ENCODE results near the gene SPATA31C1.
"Not testable (repeated sequence)": the region's sequence is repeated elsewhere in the genome, so short reads cannot be mapped to it uniquely, and the experiment has no call there.

SPATA31C1 gene

DNA sequence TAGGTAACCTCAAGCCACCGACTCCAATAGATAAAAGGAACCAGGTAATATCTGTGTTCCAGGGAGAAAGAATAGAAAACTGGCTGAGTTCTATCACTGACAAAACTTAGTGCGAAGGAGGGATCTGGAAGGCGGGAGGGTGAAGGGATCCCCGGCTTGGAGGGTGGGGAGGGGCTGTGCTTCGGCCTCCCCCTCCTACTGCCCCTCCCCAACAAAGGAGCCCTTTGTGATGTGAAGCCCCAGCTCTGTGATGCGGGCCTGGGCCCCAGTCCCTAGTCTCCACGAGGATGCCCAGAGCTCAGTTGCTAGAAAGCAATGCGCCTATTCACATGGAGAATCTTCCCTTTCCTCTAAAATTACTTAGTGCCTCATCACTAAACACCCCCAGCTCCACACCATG lies at the start of gene SPATA31C1:
SPATA31C1 (plus strand) TSS at position 301 of the 400 bp plus-strand sequence.
- FAIRE-seq; DNase-seq (ENCODE audit: insufficient read length, low spot score): not testable (repeated sequence)

DNA sequence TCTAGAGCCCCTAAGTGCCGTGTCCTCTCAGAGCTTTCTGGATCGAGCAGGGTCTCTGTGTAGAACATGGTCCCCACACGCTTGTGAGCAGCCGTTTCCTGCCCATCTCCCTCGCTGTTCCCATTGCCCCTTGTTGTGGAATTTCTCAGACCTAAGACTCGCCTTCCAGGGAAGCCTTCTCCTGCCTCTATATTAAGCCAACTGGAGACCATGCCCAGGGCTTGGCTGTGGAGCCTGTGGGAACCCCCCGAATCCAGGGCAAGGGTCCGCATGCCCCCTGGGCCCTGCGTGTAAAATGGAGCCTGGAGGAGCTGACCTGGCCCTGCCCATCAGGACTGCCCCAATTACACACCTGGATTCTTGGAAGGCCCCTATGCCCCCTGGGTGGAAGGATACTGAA lies 49.6 kb upstream of the SPATA31C1 start:
- DNase-seq (ENCODE audit: insufficient read length, low spot score), result no peak
- no peak for FAIRE-seq
- TF ChIP-seq POLR2A (IDR thresholded peaks at IDR 0.05; ENCODE audit: low read depth, low read length), result no peak

GRCh38 chr9:87868635-87869034 lies 49.1 kb upstream of the SPATA31C1 start:
- no peak for TF ChIP-seq POLR2A (IDR thresholded peaks at IDR 0.05; ENCODE audit: low read depth, low read length)
- FAIRE-seq, result no peak
- no peak for DNase-seq (ENCODE audit: insufficient read length, low spot score)

DNA sequence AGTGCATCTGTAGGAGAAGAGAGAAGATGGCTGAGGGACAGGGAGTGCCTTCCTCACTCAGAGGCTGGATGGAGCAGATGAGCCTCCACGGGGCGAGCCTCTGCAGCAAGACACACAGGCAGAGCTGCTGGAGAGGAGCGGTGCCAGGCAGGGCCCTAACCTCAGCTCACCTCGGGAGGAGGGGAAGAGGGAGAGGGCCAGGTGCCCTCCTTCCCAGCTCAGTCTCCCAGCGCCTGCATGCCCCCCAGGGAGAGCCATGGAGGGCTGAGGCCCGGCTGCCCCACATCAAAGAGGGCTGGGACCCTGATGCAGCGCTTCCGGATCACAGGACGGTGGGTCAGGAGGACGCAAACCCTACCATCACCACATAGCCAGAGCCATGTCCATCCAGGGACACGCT lies 48.7 kb upstream of the SPATA31C1 start:
- TF ChIP-seq POLR2A (IDR thresholded peaks at IDR 0.05; ENCODE audit: low read depth, low read length), result no peak
- no peak for DNase-seq (ENCODE audit: insufficient read length, low spot score)
- no peak for FAIRE-seq

GRCh38 chr9:87871425-87872078 lies 46.2 kb upstream of the SPATA31C1 start:
- no peak for TF ChIP-seq POLR2A (IDR thresholded peaks at IDR 0.05; ENCODE audit: low read depth, low read length)
- FAIRE-seq, result no peak

DNA sequence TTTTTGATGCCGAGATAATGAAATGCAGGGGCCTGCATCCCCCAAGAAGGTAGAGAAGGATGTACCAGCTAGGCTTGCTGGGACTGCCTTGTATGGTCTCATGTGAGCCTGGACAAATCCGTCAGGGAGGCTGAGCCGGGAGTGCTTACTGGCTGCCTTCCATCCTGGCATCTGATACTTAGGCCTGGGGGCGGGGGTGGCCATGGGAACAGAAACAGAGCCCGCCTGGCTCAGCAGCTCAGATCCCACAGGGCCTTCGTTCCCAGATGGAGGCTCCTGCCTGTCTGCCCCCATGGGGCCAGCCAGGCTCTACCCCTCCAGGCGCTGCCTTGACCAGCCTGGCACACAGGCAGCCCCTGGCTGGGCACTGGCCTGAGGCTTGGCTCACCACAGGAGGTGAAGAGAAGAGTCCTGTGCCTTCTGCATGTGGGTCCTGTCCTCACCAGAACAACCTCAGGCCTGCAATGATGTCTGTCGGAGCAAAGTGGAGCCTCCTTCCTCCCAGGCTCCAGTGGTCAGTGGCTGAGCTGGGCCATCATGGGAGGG lies 45.6 kb upstream of the SPATA31C1 start:
- FAIRE-seq, result no peak
- no peak for DNase-seq (ENCODE audit: insufficient read length, low spot score)
- no peak for TF ChIP-seq POLR2A (IDR thresholded peaks at IDR 0.05; ENCODE audit: low read depth, low read length)

More at GRCh38 chr9:87871425-87872078, 46.2 kb upstream of the SPATA31C1 start:
- DNase-seq (ENCODE audit: insufficient read length, low spot score), result no peak

DNA sequence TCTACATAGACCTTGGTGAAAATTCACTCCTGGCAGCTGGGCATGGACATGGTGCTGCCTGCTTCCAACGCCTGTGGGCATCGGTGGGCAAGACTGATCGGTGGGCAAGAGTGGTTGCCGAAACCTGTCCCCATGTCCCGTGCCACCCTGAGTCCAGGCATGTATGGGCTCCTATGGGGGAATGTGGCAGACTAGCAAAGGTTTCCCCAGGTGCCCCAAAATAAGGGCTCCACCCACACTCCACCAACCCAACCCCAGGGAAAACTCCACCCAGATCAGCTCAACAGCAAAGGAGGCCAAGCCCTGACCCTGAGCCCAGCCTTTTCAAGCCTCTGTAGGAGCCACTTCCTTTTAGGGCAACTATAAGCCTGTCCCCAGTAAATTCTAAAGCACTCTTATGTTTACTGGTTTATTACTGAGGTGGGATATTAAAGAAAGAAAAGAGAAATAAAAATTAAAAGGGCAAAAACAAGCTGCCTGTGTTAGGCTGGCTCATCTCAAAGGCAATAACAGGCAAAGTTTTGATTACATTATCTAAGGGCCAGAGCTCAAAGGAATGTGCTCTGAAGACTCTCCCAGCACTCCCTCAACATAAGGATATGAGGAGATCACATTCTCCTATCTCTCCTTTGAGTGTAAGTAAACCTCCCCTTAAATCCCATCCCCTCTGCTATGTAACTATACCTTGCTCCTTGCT lies 44.0 kb upstream of the SPATA31C1 start:
- DNase-seq (ENCODE audit: insufficient read length, low spot score), result no peak
- FAIRE-seq, result no peak
- TF ChIP-seq POLR2A (IDR thresholded peaks at IDR 0.05; ENCODE audit: low read depth, low read length), result no peak

DNA sequence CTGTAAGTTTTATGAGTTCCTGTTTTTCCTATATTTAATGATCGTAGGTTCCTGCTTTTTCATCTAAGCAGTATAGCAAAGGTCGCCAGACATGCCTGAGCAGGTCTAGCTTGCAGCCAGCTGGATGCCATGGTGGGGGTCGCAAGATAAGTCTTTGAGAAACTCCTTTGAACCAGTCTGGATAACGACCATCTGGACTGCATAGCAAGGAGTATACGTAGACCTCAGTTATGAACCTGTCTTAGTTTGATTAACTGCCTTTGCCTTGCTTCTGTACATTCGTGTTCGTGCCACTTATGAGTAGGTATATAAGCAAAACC lies 43.5 kb upstream of the SPATA31C1 start:
- DNase-seq (ENCODE audit: insufficient read length, low spot score) (no peak), FAIRE-seq (no peak)
- TF ChIP-seq POLR2A (IDR thresholded peaks at IDR 0.05; ENCODE audit: low read depth, low read length), result no peak

GRCh38 chr9:87875060-87875459 lies 42.7 kb upstream of the SPATA31C1 start:
- no peak for TF ChIP-seq POLR2A (IDR thresholded peaks at IDR 0.05; ENCODE audit: low read depth, low read length)
- FAIRE-seq (no peak), DNase-seq (ENCODE audit: insufficient read length, low spot score) (no peak)

DNA sequence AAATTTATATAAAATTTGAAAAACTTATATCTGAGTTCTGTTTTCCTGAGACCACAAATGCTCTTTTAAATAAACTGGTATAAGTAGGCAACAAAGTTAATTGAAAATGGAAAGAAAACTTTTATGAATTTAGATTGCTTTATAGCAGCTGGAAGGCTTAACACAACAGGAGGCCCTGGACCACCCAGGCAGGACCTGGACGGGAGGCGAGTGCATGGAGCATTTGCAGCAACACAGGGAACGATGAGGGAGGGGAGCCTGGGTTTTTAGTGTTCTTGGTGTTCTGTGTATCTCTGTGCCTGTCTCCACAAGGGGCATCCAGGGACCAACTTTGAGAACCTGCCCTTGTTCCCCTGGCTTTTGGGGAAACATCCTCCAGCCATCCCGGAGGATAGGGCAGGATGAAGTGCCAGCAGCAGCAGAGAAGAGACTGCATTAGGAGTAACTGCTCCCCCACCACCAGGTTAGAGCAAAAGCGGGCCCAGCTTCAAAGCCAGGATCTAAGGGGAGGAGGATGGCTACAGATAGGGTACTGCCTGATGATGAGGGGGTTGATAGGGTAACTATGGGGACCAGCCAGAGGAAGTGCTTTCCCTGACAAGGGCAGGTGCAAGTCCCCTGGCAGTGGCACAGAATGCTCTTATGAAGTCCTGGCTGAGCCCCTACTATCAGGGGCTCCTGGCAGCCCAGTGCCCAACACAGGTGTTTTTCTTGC lies 41.8 kb upstream of the SPATA31C1 start:
- DNase-seq (ENCODE audit: insufficient read length, low spot score), result no peak
- TF ChIP-seq POLR2A (IDR thresholded peaks at IDR 0.05; ENCODE audit: low read depth, low read length), result no peak
- no peak for FAIRE-seq

- FAIRE-seq (no peak), DNase-seq (ENCODE audit: insufficient read length, low spot score) (no peak)
- TF ChIP-seq POLR2A (IDR thresholded peaks at IDR 0.05; ENCODE audit: low read depth, low read length), result no peak
These were observed 41.1 kb upstream of the SPATA31C1 start for GRCh38 chr9:87876708-87877107.

- TF ChIP-seq POLR2A (IDR thresholded peaks at IDR 0.05; ENCODE audit: low read depth, low read length), result no peak
- DNase-seq (ENCODE audit: insufficient read length, low spot score) (peak; percentile 69), FAIRE-seq (peak; percentile 87)
These were observed 38.7 kb upstream of the SPATA31C1 start for GRCh38 chr9:87878989-87879511.

GRCh38 chr9:87880116-87880515 lies 37.6 kb upstream of the SPATA31C1 start:
- no peak for TF ChIP-seq POLR2A (IDR thresholded peaks at IDR 0.05; ENCODE audit: low read depth, low read length)
- DNase-seq (ENCODE audit: insufficient read length, low spot score), result no peak
- FAIRE-seq, result no peak

- no peak for DNase-seq (ENCODE audit: insufficient read length, low spot score)
- no peak for FAIRE-seq
- no peak for TF ChIP-seq POLR2A (IDR thresholded peaks at IDR 0.05; ENCODE audit: low read depth, low read length)
These were observed 37.1 kb upstream of the SPATA31C1 start for GRCh38 chr9:87880683-87881082.

Measured in H54 (cell line).